ENCODE results near the gene BBS9. TPM values are rescaled to one million over a fixed set of nuclear protein-coding genes. Genes with fewer than 3 reads are reported as not detected.

Gene BBS9
- total RNA-seq, 1 donor: 33.3 TPM

DNA sequence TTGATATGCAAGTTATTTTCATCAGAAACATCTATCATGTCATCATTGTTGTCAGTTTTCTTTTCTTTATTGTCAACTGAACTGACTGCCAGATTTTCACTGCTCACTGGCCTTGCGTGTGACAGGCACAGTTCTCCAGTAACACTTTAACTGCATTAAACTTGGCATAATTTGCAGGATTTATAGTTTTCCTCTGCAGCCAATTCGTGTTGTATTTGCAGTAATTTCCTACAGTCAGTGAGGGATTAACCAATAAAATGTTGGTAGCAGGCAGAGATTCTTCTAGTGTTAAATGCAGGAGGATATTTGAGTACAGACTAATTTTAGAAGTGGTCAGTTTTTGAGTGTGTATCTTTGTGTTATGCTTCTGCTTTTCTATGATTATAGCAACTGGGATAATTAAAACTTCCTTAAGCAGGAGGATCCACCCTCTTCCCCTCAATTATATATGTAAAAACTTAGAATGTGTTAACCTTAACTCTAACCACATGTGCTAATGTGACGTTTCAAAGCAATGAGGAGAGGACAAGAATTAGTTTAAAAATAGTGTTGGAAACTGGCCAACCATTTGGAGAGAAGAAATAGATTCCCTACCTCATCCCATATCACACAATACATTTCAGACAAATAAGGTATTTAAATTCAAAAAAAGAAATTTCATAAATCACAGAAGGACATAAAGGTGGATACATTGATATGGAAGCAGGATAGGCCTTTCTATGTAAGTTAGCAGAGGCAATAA, 410.5 kb downstream of the BBS9 start:
- no peaks in the 10 kb centered on the region for H3K9me3 ChIP-seq (ENCODE audit: low read depth, low read length)
- no peak overlapping the region for H3K27ac ChIP-seq (ENCODE audit: low read depth, low read length)
- H3K4me3 ChIP-seq (ENCODE audit: insufficient read depth, low read length): no peak overlapping the region
- H3K27me3 ChIP-seq (ENCODE audit: insufficient read depth, low read length): no peaks in the 10 kb centered on the region
- H3K4me1 ChIP-seq (ENCODE audit: insufficient read depth, low read length): peaks cover 3% of the 10 kb centered on the region
- H4K20me1 ChIP-seq (ENCODE audit: insufficient read depth, low read length): no peaks in the 10 kb centered on the region
- no peaks in the 10 kb centered on the region for H3K36me3 ChIP-seq (ENCODE audit: insufficient read depth, low read length)
- TF ChIP-seq, protein P1, sequence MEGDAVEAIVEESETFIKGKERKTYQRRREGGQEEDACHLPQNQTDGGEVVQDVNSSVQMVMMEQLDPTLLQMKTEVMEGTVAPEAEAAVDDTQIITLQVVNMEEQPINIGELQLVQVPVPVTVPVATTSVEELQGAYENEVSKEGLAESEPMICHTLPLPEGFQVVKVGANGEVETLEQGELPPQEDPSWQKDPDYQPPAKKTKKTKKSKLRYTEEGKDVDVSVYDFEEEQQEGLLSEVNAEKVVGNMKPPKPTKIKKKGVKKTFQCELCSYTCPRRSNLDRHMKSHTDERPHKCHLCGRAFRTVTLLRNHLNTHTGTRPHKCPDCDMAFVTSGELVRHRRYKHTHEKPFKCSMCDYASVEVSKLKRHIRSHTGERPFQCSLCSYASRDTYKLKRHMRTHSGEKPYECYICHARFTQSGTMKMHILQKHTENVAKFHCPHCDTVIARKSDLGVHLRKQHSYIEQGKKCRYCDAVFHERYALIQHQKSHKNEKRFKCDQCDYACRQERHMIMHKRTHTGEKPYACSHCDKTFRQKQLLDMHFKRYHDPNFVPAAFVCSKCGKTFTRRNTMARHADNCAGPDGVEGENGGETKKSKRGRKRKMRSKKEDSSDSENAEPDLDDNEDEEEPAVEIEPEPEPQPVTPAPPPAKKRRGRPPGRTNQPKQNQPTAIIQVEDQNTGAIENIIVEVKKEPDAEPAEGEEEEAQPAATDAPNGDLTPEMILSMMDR (IDR thresholded peaks at IDR 0.05; ENCODE audit: extremely low read depth, low read depth, low read length): no peak
- no peaks in the 10 kb centered on the region for H3K79me2 ChIP-seq (ENCODE audit: insufficient read depth, low read length)
- H3K4me2 ChIP-seq (ENCODE audit: insufficient read depth, low read length): no peak overlapping the region
- no peak overlapping the region for H2AFZ ChIP-seq (ENCODE audit: low read length)
- no peak for DNase-seq (ENCODE audit: insufficient read length, low spot score, missing footprints)

- DNase-seq (ENCODE audit: insufficient read length, low spot score, missing footprints): peak; percentile 66
- H3K27me3 ChIP-seq (ENCODE audit: insufficient read depth, low read length): no peaks in the 10 kb centered on the region
Observed at GRCh38 chr7:33547880-33548279, 418.5 kb downstream of the BBS9 start.

DNA sequence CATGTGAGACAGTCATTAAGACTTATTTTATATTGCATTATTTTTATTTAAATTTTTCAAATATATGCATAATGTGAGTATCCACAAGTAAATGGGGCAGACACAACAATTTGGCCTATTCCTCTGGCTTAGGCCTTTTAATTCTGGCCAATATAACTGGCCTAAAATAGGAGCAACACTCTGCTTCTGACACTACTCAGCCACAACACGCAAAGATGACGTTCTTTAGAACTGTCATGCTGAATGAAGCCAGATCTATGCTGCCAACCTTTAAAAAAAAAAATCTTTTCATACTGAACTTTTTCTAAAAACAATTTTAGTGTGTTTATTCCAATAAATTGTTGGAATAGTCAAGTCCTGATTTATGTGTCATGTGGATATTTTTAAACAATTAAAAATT, 421.0 kb downstream of the BBS9 start:
- Histone ChIP-seq H3K79me2 (ENCODE audit: insufficient read depth, low read length) (no peaks in the 10 kb centered on the region), H3K9me3 (ENCODE audit: low read depth, low read length) (no peaks in the 10 kb centered on the region), H3K4me3 (ENCODE audit: insufficient read depth, low read length) (no peak overlapping the region), H4K20me1 (ENCODE audit: insufficient read depth, low read length) (no peaks in the 10 kb centered on the region), H3K4me1 (ENCODE audit: insufficient read depth, low read length) (no peaks in the 10 kb centered on the region), H3K4me2 (ENCODE audit: insufficient read depth, low read length) (no peak overlapping the region), H3K36me3 (ENCODE audit: insufficient read depth, low read length) (no peaks in the 10 kb centered on the region), H2AFZ (ENCODE audit: low read length) (no peak overlapping the region), H3K27ac (ENCODE audit: low read depth, low read length) (no peak overlapping the region), H3K27me3 (ENCODE audit: insufficient read depth, low read length) (no peaks in the 10 kb centered on the region)
- TF ChIP-seq, protein P1 (IDR thresholded peaks at IDR 0.05; ENCODE audit: extremely low read depth, low read depth, low read length): no peak
- no peak for DNase-seq (ENCODE audit: insufficient read length, low spot score, missing footprints)

More at GRCh38 chr7:33547880-33548279, 418.5 kb downstream of the BBS9 start:
- Histone ChIP-seq H2AFZ (ENCODE audit: low read length) (no peak overlapping the region), H3K4me3 (ENCODE audit: insufficient read depth, low read length) (no peak overlapping the region), H3K79me2 (ENCODE audit: insufficient read depth, low read length) (no peaks in the 10 kb centered on the region), H3K36me3 (ENCODE audit: insufficient read depth, low read length) (no peaks in the 10 kb centered on the region), H3K4me1 (ENCODE audit: insufficient read depth, low read length) (no peaks in the 10 kb centered on the region), H3K9me3 (ENCODE audit: low read depth, low read length) (no peaks in the 10 kb centered on the region), H4K20me1 (ENCODE audit: insufficient read depth, low read length) (no peaks in the 10 kb centered on the region), H3K27ac (ENCODE audit: low read depth, low read length) (no peak overlapping the region), H3K4me2 (ENCODE audit: insufficient read depth, low read length) (no peak overlapping the region)
- TF ChIP-seq, protein P1 (IDR thresholded peaks at IDR 0.05; ENCODE audit: extremely low read depth, low read depth, low read length): no peak

DNA sequence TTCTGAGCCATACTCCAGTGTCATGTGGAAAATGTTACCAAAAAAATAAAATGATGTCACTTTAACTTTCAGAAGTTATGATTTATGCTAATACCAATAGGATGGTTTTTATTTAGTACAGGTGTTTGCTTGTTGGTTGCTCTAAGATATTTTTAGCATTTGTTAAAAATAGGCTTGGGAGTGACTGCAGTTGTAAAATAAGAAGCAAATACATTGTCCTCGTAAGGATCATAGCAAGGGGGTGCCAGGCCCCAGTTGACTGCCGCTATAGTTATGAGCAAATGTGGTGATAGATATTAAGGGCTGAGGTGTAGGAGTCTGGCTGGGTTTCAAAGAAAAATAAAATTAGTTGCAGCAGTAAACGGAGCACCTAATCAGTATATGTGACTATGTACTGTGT, 421.6 kb downstream of the BBS9 start:
- no peaks in the 10 kb centered on the region for H3K9me3 ChIP-seq (ENCODE audit: low read depth, low read length)
- no peaks in the 10 kb centered on the region for H3K79me2 ChIP-seq (ENCODE audit: insufficient read depth, low read length)
- H3K36me3 ChIP-seq (ENCODE audit: insufficient read depth, low read length): no peaks in the 10 kb centered on the region
- no peak for DNase-seq (ENCODE audit: insufficient read length, low spot score, missing footprints)
- H3K4me3 ChIP-seq (ENCODE audit: insufficient read depth, low read length): no peak overlapping the region
- H3K27ac ChIP-seq (ENCODE audit: low read depth, low read length): no peak overlapping the region
- H3K27me3 ChIP-seq (ENCODE audit: insufficient read depth, low read length): no peaks in the 10 kb centered on the region
- TF ChIP-seq, protein P1 (IDR thresholded peaks at IDR 0.05; ENCODE audit: extremely low read depth, low read depth, low read length): no peak
- H3K4me1 ChIP-seq (ENCODE audit: insufficient read depth, low read length): no peaks in the 10 kb centered on the region
- no peak overlapping the region for H3K4me2 ChIP-seq (ENCODE audit: insufficient read depth, low read length)
- no peaks in the 10 kb centered on the region for H4K20me1 ChIP-seq (ENCODE audit: insufficient read depth, low read length)
- no peak overlapping the region for H2AFZ ChIP-seq (ENCODE audit: low read length)
